ENCODE data around the gene FAM117A.
A peak's percentile ranks its signal among the peaks of the same experiment; 100 is the strongest.

Gene FAM117A

GRCh38 chr17:49763735-49764558 lies at the start of gene FAM117A:
TSS of gene FAM117A (minus strand) at chr17:49764131. CDS start at chr17:49764087, 44 bp downstream.
- DNase-seq: peak; percentile 99
- in situ Hi-C loops (cut with MboI; ENCODE audit: low pct_unique_long_range_greater_than_20kb, low sequenced_read_pairs): no loop called here

DNA sequence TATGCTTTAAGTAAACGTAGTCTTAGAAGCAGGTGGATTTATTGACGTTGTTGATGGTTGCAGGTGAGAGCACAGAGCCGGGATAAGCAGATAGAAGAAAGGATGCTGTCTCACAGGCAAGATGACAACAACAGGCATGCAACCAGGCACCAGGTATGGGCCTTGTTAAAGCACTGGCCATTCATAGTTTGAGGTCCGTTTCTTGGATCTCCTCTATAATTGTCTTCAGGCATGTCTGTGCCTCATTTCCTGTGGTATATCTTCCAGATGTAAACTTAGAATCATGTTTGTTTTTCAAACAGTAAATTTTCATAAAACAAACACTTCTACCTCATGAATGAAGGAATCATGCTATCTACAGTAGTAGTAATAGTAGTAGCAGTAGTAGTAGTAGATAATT lies 45.1 kb upstream of the FAM117A start:
- DNase-seq: no peak
- in situ Hi-C loops (cut with MboI; ENCODE audit: low pct_unique_long_range_greater_than_20kb, low sequenced_read_pairs): no loop called here

GRCh38 chr17:49798738-49799137 lies 34.8 kb upstream of the FAM117A start:
- in situ Hi-C loops (cut with MboI; ENCODE audit: low pct_unique_long_range_greater_than_20kb, low sequenced_read_pairs): no loop called here
- no peak for DNase-seq

- no peak for DNase-seq
- in situ Hi-C loops (cut with MboI; ENCODE audit: low pct_unique_long_range_greater_than_20kb, low sequenced_read_pairs): no loop called here
These were observed 34.3 kb upstream of the FAM117A start for GRCh38 chr17:49798182-49798581.

GRCh38 chr17:49795372-49795771 lies 31.4 kb upstream of the FAM117A start:
- DNase-seq: no peak
- in situ Hi-C loops (cut with MboI; ENCODE audit: low pct_unique_long_range_greater_than_20kb, low sequenced_read_pairs): no loop called here

- in situ Hi-C loops (cut with MboI; ENCODE audit: low pct_unique_long_range_greater_than_20kb, low sequenced_read_pairs): no loop called here
- DNase-seq: no peak
These were observed 29.4 kb upstream of the FAM117A start for GRCh38 chr17:49793309-49793708.

GRCh38 chr17:49789243-49789578 lies 25.3 kb upstream of the FAM117A start:
- in situ Hi-C loops (cut with MboI; ENCODE audit: low pct_unique_long_range_greater_than_20kb, low sequenced_read_pairs): no loop called here
- DNase-seq: no peak

DNA sequence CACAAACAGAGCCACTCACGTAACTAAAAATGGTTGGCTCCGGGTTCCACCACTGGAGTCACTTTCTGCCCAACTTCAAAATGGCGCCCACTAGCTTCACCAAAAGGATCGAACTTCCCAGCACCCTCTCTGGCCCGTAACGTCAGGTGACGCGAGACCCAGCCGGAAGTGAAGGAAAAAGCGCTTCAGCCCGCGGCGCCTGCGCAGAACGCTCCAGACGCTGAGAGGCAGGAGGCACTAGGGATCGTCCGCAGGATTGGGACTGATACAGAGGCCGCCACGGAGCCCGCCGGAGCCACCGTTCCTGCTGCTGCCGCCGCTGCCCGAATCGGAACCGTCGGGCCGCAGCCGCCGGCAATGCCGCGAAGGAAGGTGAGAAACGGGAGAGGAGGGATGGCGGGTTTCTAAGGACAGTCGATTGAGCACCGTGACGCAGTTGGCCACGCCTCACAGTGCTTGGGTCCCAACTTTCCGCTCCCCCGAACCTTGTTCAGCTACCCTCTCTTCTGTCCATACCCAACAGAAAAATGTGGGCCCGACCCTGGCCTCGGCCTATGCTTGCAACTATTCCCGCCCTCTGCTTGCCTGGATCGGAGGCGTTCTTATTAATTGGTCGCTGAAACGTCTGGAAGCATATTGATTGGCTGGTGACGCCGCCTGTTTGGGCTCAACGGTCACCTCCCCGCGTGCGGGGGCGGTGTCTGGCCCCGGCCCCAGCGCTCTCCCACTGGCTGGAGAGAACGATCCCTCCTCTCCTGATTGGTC lies 24.7 kb upstream of the FAM117A start, which contains the start of gene KAT7:
Gene KAT7 (plus strand): TSS at position 204 of the 765 bp plus-strand sequence. CDS start 154 bp downstream, at position 358.
- in situ Hi-C loops (cut with MboI; ENCODE audit: low pct_unique_long_range_greater_than_20kb, low sequenced_read_pairs): no loop called here
- DNase-seq: peak; percentile 99

- in situ Hi-C loops (cut with MboI; ENCODE audit: low pct_unique_long_range_greater_than_20kb, low sequenced_read_pairs): no loop called here
- DNase-seq: no peak
These were observed 24.1 kb upstream of the FAM117A start for GRCh38 chr17:49787884-49788477.

- in situ Hi-C loops (cut with MboI; ENCODE audit: low pct_unique_long_range_greater_than_20kb, low sequenced_read_pairs): no loop called here
- DNase-seq: no peak
These were observed 20.7 kb upstream of the FAM117A start for GRCh38 chr17:49784636-49785035.

DNA sequence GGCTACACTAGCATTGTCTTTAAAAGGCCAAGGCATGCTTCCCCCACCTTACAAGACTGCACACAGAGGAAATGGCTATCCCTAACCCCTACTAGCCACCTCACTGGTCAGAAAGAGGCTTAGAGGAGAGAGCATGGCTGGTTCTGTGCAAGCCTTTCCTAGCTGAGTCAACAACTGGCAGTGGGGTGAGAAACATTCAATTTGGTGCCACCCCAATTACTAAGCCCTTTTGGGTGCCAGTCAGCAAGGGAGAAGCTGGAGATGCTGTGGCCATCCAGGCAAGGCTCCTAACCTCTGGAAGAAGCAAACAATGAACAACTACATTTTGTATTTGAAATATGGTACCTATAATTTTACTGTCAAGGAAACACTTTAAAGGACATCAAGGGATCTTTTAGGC lies 19.9 kb upstream of the FAM117A start:
- in situ Hi-C loops (cut with MboI; ENCODE audit: low pct_unique_long_range_greater_than_20kb, low sequenced_read_pairs): no loop called here
- no peak for DNase-seq

- in situ Hi-C loops (cut with MboI; ENCODE audit: low pct_unique_long_range_greater_than_20kb, low sequenced_read_pairs): no loop called here
- DNase-seq: no peak
These were observed 19.3 kb upstream of the FAM117A start for GRCh38 chr17:49783071-49783715.

DNA sequence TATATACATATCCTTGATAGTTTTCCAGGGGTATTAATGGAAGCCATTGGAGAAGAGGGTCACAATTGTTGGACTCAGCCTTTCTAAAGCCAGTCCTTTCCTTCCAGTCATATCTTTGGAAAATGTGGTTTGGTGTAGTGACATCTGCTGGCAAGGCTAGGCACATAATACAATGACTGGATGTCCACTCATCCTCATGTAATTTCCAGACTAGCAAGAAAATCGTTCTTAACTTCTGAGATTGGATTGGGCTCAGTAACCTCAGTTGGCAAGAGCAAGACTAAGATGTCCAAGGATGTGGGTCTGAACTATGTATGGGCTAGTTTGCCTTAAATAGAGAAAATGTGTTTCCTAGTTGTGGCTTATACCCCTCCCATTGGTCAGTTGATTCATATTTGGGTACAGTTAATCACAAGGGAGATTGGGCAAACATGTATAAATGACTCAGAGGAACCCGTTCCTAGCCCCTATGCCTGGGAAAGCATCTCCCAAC lies 15.9 kb upstream of the FAM117A start:
- in situ Hi-C loops (cut with MboI; ENCODE audit: low pct_unique_long_range_greater_than_20kb, low sequenced_read_pairs): no loop called here
- DNase-seq: peak; percentile 67

GRCh38 chr17:49779156-49779738 lies 15.3 kb upstream of the FAM117A start:
- in situ Hi-C loops (cut with MboI; ENCODE audit: low pct_unique_long_range_greater_than_20kb, low sequenced_read_pairs): no loop called here
- DNase-seq: no peak

GRCh38 chr17:49777563-49777962 lies 13.6 kb upstream of the FAM117A start:
- in situ Hi-C loops (cut with MboI; ENCODE audit: low pct_unique_long_range_greater_than_20kb, low sequenced_read_pairs): no loop called here
- DNase-seq: no peak

DNA sequence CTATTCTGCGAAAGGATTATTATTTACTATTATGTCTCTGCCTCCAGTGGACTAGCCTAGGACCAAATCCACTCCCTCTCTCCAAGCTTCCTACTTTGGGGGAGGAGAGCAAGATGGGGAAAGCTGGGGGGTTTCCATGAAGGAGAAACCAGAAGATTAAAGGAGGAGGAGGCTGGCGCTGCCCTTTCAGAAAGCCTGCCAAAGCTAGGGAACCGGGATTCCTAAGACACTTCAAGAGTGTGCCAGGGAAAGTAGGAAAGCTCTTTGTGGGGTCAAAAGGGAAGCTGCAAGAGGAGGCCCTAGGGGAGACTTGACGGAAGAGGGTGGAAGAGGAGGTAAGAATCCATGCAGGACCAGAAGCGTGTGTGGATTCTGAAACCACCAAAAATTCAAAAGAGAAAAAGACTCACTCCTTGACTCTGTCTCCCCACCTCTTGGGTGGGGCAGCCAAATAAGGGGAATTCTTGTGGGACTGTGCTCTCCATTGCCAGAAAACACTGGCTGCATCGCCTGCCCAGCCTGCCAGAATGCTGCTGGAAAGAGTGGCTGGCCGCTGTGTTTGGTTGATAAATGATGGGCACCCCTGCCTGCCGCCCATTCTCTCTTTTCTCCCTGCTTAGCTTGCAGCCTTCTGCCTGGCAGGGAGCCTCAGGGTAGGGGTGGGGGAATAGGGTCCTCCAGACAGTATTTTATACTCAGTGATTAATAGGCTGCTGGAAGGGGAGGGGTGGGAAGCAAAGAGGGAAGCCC lies 12.8 kb upstream of the FAM117A start:
- in situ Hi-C loops (cut with MboI; ENCODE audit: low pct_unique_long_range_greater_than_20kb, low sequenced_read_pairs): no loop called here
- DNase-seq: no peak

- in situ Hi-C loops (cut with MboI; ENCODE audit: low pct_unique_long_range_greater_than_20kb, low sequenced_read_pairs): no loop called here
- DNase-seq: no peak
These were observed 11.8 kb upstream of the FAM117A start for GRCh38 chr17:49775546-49776260.
